Dedifferentiated amniotic fluid mesenchymal stem cell (primary cell): ENCODE results near the gene STK39.

ENCODE experiments used
- DNase-seq: peaks from one replicate; pipeline ENCODE4 v3.0.0-alpha.2; 2016; ENCODE audit errors: extremely low spot score

The STK39 gene

DNA sequence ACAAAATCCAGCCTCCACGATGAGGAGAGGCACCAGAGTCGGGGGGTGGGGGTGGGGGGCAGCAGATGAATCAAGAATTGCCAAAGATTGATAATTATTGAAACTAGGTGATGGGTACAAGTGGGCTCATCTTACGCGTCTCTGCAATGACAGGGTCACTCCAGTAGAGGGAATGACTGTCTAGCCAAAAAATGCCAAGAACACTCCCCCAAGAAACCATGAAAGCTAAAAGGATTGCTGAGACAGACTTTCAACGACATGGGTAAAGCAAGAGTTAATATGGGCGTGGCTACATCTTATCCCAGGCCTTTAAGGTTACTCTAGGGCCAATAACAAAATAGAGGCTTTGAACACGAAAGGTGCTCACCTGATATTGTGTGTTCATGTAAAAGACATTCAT lies 86.5 kb downstream of the STK39 start:
- no peak for DNase-seq

- no peak for DNase-seq
Measured at GRCh38 chr2:168159754-168160585, 87.4 kb downstream of the STK39 start.

DNA sequence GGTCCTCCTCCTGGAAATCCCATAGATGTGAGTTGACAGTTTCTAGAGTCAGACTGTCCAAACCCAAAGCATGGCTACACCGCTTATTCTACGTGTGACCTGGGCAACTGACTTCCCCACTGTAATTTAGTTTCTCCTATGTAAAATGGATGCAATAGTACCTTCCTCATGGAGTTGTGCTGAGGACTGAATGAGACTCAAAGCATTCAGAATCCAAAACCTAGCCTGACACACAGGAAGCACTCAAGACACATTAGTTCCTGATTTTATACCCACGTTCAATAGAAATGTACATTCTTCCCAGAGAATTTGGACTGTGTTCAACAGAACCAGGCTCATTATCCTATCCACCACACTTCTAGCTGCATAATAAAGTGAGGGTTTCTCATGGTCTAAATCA lies 88.8 kb downstream of the STK39 start:
- DNase-seq, result no peak

DNA sequence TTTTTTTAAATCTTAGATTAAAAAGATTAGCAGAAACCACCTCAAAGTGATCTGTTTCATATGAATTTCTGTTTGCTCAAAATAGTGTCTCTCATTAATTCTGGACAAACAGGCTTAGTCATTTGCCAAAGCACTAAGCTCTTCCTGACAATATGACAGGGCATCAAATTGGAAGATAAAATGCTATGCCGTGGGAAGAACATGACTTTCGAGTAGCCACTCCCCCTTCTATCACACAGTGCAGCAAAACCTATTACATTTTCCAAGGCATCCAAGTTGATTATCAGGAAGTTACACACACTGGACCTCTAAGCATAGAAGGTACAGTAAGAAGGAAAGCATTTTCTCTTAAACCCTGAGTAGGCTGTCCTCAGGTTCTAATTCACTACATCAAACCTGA lies 89.5 kb downstream of the STK39 start:
- DNase-seq, result no peak

- DNase-seq, result no peak
Measured at GRCh38 chr2:168157070-168157469, 90.3 kb downstream of the STK39 start.

DNA sequence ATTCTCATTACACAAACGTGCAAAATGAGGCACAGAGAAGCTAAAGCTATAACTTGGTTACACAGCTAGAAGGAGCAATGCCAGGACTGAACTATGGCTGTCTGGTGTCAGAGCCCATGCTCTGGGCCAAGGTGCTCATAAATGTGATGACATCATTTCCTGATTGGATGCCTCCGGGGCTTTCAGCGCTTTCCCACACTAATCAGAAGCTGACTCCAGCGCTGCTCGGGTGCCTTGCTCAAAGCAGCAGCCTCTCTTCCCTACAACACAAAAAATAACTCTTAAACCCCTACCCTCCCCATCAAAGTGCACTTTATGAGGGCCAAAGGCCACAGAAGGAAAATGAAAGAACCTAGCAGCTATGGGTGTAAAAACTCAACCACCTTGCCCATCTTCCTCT lies 90.7 kb downstream of the STK39 start:
- DNase-seq, result no peak

DNA sequence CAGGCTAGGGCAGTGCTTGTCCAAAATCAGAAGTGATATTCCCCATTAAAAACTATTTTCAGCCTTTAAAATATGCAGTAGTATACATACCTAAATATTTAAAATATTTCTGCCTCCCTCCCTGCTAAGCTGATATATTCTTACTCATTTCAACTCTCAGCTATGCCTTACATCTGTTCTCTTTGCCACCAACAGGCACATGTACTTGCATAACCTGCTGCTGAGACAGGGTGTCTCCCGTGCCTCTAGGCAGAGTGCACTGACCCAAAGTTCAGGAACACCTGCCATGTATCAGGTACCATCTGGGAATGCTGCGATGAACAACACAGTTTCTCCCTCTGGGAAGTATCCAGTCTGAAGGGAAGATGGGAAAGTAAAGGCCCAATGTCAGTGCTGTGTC lies 91.7 kb downstream of the STK39 start:
- no peak for DNase-seq

DNA sequence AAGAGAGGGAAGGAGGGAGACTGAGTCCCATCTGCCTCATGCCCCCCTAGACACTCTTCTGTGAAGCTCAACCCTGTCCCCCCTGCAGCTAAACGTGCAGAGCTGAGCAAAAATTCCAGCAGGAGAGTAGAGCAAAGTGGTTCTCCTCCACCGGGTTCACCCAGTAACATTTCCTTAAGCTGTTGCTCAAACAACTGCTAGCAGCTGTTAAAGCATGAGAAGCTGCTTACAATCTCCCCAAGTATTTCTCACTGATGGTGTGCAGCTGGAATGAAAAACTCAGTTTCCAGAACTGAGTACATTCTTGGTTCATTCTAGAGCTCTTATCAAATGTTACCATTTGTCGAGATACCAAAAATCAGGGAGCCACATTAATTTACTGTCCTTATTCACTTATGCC lies 92.3 kb downstream of the STK39 start:
- DNase-seq, result no peak

DNA sequence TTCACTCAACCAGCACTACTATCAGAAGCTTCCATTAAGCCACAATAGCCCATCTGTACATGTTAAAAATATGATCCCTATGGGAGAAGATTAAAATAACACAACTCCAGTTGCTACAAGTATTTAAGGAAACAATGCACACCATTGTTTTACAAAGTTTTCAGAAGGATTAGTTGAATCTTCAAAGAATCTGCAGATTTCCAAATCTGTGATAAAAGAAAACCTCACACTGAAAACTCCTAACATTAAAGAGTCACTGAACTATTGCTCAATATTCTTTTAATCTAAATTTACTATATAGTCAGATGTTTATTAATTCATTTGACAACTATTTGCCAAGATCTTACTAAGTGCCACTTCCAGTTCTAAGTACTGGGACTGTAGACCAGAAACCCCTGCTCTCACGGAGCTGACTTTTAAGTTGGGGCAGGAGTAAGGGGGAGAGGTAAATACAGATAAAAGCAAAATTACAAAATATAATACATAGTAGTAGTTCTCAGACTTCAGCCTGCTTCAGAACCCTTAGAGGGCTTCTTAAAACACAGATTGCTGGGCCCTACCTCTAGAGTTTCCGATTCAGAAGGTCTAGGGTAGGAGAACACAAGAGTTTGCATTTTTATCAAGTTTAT lies 94.4 kb downstream of the STK39 start:
- DNase-seq, result no peak

DNA sequence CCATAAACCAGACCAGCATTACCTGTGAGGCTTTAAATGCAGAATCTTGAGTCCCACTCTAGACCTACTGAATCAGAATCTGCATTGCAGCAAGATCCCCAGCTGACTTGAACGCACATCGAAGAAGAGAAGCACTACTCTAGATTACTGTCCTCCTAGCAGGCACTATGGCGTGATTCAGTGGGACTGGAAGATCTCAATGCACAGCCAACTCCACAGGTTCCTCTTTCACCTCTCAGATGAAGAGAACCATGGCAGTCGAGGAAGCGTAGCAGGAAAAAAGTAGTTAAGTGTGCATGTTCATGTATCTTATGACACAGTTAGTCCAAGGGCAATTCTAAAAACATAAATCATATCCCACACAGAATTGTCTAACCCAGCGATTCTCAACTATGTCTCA lies 97.4 kb downstream of the STK39 start:
- DNase-seq, result no peak

DNA sequence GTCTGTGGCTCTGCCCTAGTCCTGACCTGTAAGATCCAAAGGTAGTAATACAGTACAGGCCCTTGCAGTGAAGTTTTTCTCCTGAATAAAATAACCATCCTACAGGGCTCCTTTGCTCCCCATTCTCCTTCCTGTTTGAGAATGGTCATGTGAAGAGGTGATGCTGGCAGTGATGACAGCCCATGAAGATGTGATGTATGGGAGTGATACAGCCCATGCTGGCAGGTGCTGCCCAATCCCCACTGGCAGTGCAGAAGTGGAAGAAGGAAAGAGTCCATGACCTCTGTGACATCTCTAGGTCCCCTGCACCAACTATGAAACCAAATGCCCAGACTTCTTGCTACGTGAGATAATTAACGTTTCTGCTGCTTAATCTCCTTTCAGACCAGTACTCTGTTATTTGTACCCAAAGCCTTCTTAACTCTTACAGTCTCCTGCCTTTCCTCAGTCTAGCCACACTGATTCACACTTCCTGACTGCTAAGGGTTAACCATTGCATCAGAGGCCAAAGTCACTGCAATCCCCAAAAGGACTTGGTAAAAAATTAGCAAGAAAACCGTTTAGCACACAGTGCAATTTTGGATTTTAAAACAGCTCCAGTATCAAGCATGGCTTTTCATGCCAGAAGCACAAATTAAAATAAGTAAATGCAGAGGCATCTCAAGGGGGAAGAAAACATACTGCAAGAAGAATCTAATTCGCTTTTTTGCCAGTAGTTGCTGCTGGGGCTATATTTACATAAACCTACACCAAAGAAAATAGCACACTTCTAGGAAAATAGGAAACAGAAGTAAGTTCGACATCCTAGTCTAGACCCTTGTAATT lies 98.0 kb downstream of the STK39 start:
- no peak for DNase-seq

DNA sequence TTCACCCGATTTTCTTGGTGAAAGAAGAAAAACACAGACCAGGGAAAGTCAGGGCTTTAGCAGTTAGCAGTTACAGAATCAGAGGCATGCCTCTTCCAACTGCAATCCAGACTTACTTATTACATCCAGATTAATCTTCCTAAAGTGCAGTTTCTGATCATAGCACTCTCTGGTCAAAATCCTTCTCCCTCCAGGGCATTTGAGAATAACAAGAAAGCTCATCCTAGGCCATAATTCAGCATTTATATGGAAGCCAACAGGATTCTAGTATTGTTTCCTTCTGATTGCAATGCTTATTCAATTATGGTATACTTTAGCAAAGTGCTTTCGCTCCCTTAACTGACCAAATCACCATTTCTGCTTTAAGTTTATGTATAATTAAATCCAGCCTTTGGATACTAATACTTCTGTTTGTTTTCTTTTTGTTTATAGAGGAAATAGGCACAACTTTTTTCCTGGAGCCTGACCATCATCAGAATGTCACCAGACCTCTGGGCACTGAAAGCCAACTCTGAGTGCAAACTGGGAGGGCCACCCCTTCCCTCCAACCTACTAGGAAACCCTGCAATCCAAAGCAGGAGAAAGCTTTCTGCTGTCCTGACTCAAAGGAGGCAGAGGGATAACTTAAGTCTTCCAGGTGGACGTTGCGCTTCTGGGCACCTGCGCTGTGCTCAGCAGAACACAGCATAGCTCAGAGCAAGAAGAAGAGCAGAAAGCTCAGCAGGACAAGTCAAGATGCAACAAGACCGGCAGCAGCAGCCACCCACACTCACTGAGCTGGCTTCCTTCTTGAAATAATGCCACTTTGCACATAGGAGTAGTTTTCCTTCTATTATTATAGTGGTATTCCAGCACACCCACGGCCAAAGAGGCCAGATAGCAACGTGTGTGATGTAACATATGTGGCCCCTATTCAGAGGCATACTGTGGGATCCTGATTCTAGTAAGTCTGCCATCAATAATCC lies 99.3 kb downstream of the STK39 start:
- DNase-seq, result no peak

- DNase-seq, result no peak
Measured at GRCh38 chr2:168146892-168147810, 100.2 kb downstream of the STK39 start.

DNA sequence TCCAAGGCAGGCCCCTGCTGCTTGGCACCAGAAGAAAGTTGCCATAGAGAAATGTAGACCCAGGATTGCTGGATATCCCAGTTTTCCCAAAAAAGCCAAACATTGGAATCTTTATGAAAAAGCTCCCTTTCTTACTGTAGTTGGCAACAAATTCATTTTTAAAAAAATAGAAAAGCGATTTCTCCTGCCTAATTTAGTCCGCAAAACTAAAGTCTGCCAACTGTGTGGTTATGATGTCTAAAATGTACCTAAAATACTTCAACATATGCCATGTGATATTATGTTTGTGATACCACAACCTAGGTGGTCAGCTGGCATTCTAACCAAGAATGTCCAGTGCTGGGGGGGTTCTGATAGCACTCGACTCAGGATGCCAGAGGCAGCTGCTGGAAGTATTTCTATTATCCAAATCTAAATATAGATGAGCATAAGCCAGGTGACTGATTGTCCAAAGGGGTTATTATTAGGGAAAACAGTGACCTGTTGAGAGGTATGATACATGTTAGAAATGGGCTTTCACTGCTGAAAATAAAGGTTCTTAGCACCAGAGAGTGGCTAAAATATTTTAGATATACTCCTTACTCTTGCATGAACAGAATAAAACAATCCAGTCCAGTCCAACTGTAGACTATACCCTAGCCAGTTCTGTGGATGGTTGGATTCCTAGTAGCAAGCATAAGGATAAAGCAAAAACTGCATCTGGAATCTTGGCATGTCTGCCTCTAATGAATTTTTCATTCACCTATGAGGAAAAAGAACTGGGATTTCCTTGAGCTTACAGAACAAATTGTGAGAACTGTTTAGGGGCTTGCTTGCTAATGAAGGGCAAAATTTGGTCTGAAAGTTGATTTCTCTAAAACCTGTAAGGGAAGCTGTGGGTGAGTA lies 101.7 kb downstream of the STK39 start:
- no peak for DNase-seq

DNA sequence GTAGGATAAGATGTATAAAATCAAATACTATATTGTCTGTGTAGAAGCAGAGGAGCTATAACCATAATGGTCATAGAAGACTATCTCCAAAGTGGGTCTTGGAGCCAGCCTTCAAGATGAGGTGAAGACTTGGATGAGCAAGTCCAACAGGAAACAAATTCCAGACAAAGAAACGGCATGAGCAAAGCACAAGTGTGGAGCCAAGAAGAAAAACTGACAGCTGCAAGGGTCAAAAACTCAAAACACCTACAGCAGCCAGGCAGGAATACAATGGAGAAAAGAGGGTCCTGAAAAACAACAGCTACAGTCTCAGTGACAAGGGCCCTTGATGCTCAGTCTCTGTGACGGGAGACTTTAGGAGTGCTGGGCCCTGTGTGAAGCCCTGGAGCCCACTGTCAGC lies 102.4 kb downstream of the STK39 start:
- DNase-seq, result no peak

- DNase-seq, result no peak
Measured at GRCh38 chr2:168143813-168144212, 103.6 kb downstream of the STK39 start.

DNA sequence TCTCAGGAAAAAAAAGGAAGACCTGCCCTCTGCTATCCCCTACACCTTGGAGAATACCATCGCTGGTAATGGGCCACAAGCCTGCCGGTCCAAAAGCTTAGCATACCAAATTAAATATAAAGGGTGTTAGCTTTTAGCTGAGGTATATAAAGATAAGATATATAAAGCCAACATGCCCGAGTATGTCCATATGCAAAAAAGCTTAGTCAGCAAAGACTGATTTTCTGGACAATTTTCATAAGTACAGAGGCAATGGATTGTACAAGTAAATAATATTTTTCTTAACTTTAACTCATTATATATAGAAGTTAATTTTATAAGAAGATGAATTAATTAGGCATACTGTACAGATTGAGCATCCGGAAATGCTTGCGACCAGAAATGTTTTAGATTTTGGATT lies 106.5 kb downstream of the STK39 start:
- DNase-seq, result no peak

DNA sequence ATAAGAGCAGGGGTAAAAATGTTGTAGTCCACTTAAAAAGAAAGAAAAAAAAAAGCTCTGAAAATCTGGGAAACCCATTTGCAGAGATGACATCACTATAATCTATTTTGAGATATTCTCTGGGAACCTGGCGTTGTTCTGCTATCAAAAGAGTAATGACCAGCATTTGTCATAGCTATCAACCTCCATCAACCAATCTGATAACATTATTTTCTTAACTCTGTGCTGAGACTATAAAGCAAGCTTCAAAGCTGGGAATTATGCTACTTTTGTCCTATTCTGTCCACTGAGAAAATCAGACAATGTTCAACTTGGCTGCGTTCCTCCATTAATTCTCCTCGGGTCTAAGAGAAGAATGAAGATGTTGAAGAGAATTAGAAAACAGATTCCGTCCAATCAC lies 107.5 kb downstream of the STK39 start:
- no peak for DNase-seq

DNA sequence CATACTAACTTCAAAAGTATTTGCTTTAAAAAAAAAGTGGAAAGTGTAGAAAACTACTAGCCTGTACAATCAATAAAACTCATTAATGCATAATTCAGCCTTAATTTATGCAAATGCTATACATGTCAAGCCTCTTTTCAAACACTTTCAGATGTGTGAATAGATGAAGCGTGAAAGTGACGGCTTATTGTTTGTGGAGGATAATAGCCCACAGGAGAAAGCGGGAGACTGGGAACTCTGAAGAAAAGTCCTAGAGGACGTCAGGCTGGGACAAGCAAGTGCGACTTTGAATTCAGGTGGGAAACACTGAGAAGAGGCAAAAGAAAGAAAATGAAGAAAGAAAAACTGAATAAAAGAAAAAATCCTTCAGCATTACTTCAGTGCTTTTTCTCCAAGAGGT lies 108.5 kb downstream of the STK39 start:
- no peak for DNase-seq
